GM19193 (cell line): ENCODE data around the gene RIT2.

Source experiments
- POLR2A ChIP-seq: IDR thresholded peaks from 4 replicates; pipeline ENCODE4 v1.6.1; 2011; ENCODE audit not compliant: insufficient read depth, insufficient read length; ENCODE audit errors: extremely low read depth

The RIT2 gene

GRCh38 chr18:42745171-42745570 is 370.3 kb downstream of the RIT2 start:
- no peak for TF ChIP-seq POLR2A

GRCh38 chr18:42743373-42744138 is 371.9 kb downstream of the RIT2 start:
- no peak for TF ChIP-seq POLR2A

DNA sequence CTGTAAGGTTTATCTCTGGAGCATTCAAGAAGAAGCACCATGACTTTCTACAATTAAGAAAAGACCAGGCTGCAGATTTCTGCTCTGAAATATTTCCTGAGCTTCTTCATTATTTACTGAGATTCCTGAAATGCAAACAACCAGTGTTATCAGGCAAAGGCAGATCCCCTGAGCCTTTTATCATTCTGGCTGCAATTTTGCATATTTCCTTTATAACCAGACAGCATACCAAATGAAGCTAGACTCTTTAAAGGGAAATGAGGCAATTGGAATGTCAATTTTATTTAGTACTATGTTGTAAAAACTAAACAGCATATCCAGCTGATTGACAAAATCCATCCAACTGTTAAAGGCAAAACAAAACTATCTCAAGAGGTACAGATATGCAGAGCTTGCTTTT is 372.5 kb downstream of the RIT2 start:
- no peak for TF ChIP-seq POLR2A

DNA sequence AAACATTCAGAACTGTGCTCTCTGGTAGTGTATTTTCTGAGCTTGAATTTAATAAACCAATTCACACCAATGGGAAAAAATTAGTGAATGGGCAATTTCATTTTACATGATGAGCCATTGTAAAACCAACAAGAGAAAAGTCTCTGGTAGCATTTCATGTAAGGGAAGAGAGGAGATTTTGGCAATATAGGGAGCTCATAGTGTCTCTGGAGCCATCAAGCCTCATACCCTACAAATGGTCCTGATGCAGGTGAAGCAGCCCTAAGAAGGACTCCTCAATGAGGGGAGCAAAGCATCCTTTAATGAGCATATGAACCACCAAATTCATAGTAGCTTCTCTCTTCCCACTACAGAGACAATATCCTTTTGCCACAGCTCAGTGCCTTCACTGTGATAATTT is 373.0 kb downstream of the RIT2 start:
- TF ChIP-seq POLR2A: no peak

DNA sequence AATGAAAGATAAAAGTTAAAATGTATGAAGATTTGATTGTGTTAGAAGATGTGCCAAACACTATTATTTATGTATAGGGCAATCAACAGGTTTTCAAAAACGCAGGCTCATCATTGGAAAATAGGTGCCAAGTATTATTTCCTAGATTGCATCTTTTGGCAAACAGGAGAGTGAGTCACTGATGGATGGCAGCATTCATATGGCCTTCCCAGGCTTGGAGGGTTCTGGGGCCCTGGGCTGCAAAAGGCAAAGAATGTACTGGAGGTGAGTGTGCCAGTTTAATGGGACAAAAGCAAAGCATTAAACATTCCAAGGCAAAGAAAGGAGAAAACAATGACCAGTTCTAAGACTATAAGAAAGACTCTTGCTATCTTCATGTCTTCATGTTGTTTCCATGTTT is 379.4 kb downstream of the RIT2 start:
- TF ChIP-seq POLR2A: no peak

DNA sequence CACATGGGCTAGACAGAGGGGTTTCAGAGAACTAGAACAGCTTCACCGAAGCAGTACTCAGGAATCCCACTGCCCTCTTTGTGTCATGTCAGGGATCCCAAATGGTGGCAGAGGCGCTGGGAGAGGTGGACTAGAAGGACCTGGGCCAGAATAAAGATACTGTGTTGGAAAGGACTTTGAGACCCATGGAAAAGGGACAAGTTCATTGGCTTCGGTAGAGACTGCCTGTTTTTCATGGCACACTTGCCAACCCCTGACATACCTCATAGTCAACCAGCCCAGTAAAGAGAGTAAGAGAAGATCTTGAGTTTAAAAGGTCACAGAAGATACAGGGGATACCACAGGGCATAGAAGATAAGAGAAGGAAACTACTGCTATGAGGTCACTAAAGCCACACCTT is 381.0 kb downstream of the RIT2 start:
- TF ChIP-seq POLR2A: no peak

DNA sequence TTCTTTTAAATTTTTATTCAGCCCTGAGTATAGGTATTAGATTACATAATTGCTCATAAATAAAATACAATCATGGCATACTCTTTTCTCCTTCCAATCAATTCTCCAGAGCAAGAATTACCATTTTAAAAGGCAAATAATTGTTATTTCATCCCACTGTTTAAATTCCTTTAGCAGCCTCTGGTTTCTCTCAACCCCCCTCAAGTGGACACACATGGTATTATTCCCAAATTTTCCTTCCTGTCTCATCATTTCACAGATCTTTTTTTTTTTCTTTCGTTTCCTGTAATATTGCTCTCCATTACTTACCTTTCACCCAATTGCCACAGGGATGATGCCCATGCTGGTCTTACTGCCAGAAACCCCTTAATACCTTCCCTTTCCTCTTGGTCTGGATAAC is 385.2 kb downstream of the RIT2 start:
- no peak for TF ChIP-seq POLR2A

DNA sequence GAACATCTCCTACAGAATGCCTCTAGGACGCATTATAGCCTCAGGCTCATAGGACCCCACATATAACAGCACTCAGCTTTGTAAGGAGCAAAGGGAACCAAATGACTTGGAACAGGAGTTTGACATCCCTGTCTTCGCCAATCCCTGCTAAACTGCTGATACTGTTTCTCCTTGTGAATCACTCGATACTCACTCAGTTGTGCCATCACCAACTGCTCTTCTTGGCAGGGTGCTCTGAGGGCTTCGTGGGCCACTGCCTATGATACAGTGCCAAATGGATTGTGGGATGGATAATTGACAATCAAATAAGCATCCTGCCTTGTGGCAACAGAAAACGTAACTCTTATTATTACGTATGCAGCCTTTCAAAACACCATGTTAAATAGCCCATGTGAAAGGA is 396.3 kb downstream of the RIT2 start:
- TF ChIP-seq POLR2A: no peak

GRCh38 chr18:42712065-42712464 is 403.4 kb downstream of the RIT2 start:
- no peak for TF ChIP-seq POLR2A

DNA sequence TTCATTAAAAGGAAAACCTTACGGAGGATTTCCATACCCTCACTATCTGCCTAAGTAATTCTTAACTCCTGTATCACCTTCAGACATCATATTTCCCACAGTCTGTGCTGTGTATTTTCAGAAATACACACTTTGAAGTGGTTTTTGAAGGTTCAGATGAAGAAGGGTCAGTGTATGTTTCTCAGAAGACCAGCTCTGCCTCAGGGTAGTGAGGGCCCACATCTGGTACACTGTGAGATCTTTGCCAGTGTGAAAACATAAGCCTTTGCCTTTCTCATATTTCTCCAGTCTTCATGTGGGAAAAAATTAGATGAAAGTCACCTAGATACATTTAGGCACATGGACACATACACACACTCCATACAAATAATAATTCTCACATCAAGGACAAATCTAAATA is 408.4 kb downstream of the RIT2 start:
- no peak for TF ChIP-seq POLR2A

- TF ChIP-seq POLR2A: no peak
Measured at GRCh38 chr18:42706618-42707017, 408.9 kb downstream of the RIT2 start.

DNA sequence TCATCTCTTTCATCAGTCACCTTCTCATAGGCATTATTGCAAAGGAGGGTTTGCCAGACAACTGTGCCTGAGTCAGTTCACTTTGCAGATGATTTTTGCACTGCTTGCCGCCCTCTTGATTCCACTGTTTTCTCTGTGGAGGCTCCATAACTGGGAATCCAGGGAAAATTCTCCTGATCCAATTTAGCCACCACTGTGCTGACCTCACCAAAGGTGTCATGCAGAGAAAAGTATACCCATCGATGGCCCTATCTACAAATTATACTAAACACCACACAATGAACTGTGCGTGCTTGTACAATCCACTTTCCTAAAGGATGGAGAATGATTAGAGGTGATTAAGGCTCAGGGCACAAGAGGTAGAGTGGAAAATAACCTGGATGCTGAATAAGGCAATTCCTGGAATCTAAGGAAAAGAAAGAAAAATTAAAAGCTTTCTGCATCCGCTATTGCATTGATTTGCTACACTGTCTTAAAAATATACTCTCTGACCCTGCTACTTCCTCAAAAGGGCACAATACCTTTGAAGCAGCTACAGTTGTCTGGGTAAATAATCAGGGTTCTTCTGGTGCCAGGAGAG is 409.4 kb downstream of the RIT2 start:
- TF ChIP-seq POLR2A: no peak
